ENCODE measurements around the gene ZBTB20. TPM values are rescaled to one million over a fixed set of nuclear protein-coding genes. Genes with fewer than 3 reads are reported as not detected.

The ZBTB20 gene
- polyA plus RNA-seq, 1 donor from 2014 or later: 4.8 TPM

GRCh38 chr3:114841515-114841914 is 305.6 kb downstream of the ZBTB20 start:
- Histone ChIP-seq H3K9ac (ENCODE audit: low read length) (no peak overlapping the region), H2AFZ (ENCODE audit: low read depth, low read length) (no peak overlapping the region), H3K79me2 (replicated peaks; ENCODE audit: insufficient read depth, low read length) (no peaks in the 10 kb centered on the region), H3K4me2 (ENCODE audit: low read length) (no peak overlapping the region), H4K20me1 (ENCODE audit: insufficient read depth) (no peaks in the 10 kb centered on the region), H3K27me3 (ENCODE audit: insufficient read depth, low read depth, low read length) (no peaks in the 10 kb centered on the region), H3F3A (ENCODE audit: insufficient read depth, low read length, poor library complexity, severe bottlenecking) (no peaks in the 10 kb centered on the region), H3K9me3 (ENCODE audit: low read length) (no peaks in the 10 kb centered on the region), H3K4me3 (ENCODE audit: low read length) (no peak overlapping the region), H3K36me3 (ENCODE audit: insufficient read depth, low read length) (no peaks in the 10 kb centered on the region), H3K27ac (ENCODE audit: low read length) (no peak overlapping the region), H3K9me2 (ENCODE audit: insufficient read depth, low read length) (no peaks in the 10 kb centered on the region)
- no peak for TF ChIP-seq CTCF (IDR thresholded peaks at IDR 0.05; ENCODE audit: poor library complexity, severe bottlenecking)
- no peak for TF ChIP-seq MXI1 (conservative IDR thresholded peaks at IDR 0.05; ENCODE audit: poor library complexity, severe bottlenecking)

DNA sequence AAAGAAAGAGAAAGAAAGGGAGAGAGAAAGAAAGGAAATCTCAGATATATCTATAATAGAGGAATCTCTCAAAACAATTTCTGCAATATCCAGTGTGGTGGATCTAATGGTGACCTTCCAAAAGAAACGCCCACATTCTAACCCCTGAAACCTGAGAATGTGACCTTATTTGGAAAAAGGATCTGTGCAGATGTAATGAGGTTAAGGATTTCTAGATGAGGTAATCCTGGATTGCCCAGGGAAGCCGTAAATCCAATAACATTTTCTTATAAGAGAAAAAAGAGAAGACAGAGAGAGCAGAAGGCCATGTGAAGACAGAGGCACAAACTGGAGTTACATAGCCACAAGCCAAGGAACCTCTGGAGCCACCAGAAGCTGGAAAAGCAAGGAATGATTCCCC is 307.6 kb downstream of the ZBTB20 start:
- no peaks in the 10 kb centered on the region for H4K20me1 ChIP-seq (ENCODE audit: insufficient read depth)
- H2AFZ ChIP-seq (ENCODE audit: low read depth, low read length): no peak overlapping the region
- no peaks in the 10 kb centered on the region for H3K79me2 ChIP-seq (replicated peaks; ENCODE audit: insufficient read depth, low read length)
- H3K4me3 ChIP-seq (ENCODE audit: low read length): no peak overlapping the region
- no peak overlapping the region for H3K4me2 ChIP-seq (ENCODE audit: low read length)
- no peak overlapping the region for H3K27ac ChIP-seq (ENCODE audit: low read length)
- no peak overlapping the region for H3K9ac ChIP-seq (ENCODE audit: low read length)
- TF ChIP-seq EP300 (conservative IDR thresholded peaks at IDR 0.05; ENCODE audit: poor library complexity, severe bottlenecking): no peak
- TF ChIP-seq POLR2AphosphoS5 (IDR thresholded peaks at IDR 0.05): no peak
- TF ChIP-seq TAF1 (IDR thresholded peaks at IDR 0.05; ENCODE audit: low read depth): no peak
- H3K27me3 ChIP-seq (ENCODE audit: insufficient read depth, low read depth, low read length): no peaks in the 10 kb centered on the region
- H3K9me3 ChIP-seq (ENCODE audit: low read length): no peaks in the 10 kb centered on the region
- H3F3A ChIP-seq (ENCODE audit: insufficient read depth, low read length, poor library complexity, severe bottlenecking): no peaks in the 10 kb centered on the region
- H3K36me3 ChIP-seq (ENCODE audit: insufficient read depth, low read length): no peaks in the 10 kb centered on the region
- no peaks in the 10 kb centered on the region for H3K9me2 ChIP-seq (ENCODE audit: insufficient read depth, low read length)

- Histone ChIP-seq H2AFZ (ENCODE audit: low read depth, low read length) (no peak overlapping the region), H3K4me3 (ENCODE audit: low read length) (no peak overlapping the region), H3K4me2 (ENCODE audit: low read length) (no peak overlapping the region), H3K27me3 (ENCODE audit: insufficient read depth, low read depth, low read length) (no peaks in the 10 kb centered on the region), H3K36me3 (ENCODE audit: insufficient read depth, low read length) (no peaks in the 10 kb centered on the region), H3K9ac (ENCODE audit: low read length) (no peak overlapping the region), H3F3A (ENCODE audit: insufficient read depth, low read length, poor library complexity, severe bottlenecking) (no peaks in the 10 kb centered on the region), H4K20me1 (ENCODE audit: insufficient read depth) (no peaks in the 10 kb centered on the region), H3K79me2 (replicated peaks; ENCODE audit: insufficient read depth, low read length) (no peaks in the 10 kb centered on the region), H3K27ac (ENCODE audit: low read length) (no peak overlapping the region), H3K9me3 (ENCODE audit: low read length) (no peaks in the 10 kb centered on the region), H3K9me2 (ENCODE audit: insufficient read depth, low read length) (no peaks in the 10 kb centered on the region)
- TF ChIP-seq SMC3 (conservative IDR thresholded peaks at IDR 0.05; ENCODE audit: poor library complexity) (no peak), RAD21 (conservative IDR thresholded peaks at IDR 0.05) (no peak), POLR2AphosphoS5 (IDR thresholded peaks at IDR 0.05) (no peak), MXI1 (conservative IDR thresholded peaks at IDR 0.05; ENCODE audit: poor library complexity, severe bottlenecking) (no peak), EP300 (conservative IDR thresholded peaks at IDR 0.05; ENCODE audit: poor library complexity, severe bottlenecking) (no peak), EZH2 (IDR thresholded peaks at IDR 0.05; ENCODE audit: borderline replicate concordance, insufficient read depth, low read length, poor library complexity, severe bottlenecking) (no peak), TAF1 (IDR thresholded peaks at IDR 0.05; ENCODE audit: low read depth) (no peak), CTCF (IDR thresholded peaks at IDR 0.05; ENCODE audit: poor library complexity, severe bottlenecking) (no peak)
- TF ChIP-seq, protein P1, sequence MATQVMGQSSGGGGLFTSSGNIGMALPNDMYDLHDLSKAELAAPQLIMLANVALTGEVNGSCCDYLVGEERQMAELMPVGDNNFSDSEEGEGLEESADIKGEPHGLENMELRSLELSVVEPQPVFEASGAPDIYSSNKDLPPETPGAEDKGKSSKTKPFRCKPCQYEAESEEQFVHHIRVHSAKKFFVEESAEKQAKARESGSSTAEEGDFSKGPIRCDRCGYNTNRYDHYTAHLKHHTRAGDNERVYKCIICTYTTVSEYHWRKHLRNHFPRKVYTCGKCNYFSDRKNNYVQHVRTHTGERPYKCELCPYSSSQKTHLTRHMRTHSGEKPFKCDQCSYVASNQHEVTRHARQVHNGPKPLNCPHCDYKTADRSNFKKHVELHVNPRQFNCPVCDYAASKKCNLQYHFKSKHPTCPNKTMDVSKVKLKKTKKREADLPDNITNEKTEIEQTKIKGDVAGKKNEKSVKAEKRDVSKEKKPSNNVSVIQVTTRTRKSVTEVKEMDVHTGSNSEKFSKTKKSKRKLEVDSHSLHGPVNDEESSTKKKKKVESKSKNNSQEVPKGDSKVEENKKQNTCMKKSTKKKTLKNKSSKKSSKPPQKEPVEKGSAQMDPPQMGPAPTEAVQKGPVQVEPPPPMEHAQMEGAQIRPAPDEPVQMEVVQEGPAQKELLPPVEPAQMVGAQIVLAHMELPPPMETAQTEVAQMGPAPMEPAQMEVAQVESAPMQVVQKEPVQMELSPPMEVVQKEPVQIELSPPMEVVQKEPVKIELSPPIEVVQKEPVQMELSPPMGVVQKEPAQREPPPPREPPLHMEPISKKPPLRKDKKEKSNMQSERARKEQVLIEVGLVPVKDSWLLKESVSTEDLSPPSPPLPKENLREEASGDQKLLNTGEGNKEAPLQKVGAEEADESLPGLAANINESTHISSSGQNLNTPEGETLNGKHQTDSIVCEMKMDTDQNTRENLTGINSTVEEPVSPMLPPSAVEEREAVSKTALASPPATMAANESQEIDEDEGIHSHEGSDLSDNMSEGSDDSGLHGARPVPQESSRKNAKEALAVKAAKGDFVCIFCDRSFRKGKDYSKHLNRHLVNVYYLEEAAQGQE (IDR thresholded peaks at IDR 0.05; ENCODE audit: borderline replicate concordance): no peak
Measured at GRCh38 chr3:114838025-114838424, 309.1 kb downstream of the ZBTB20 start.

Measured in neural cell (in vitro differentiated cells).